PFSK-1 (cell line): ENCODE results near the gene UTP14A.

Experiments used
- FOXP2 ChIP-seq: optimal IDR thresholded peaks from 2 replicates; pipeline ENCODE3; 2011; ENCODE audit warnings: borderline replicate concordance, control low read depth, inconsistent platforms; ENCODE audit not compliant: insufficient read depth; ENCODE audit errors: extremely low read length, extremely low read depth
- POLR2AphosphoS5 ChIP-seq: IDR thresholded peaks from 2 replicates; pipeline ENCODE4 v1.6.1; 2012; ENCODE audit warnings: low read depth, mild to moderate bottlenecking, control low read depth, low read length, moderate library complexity
- REST ChIP-seq, 2 experiments: IDR thresholded peaks; 2 replicates each; pipeline versions ENCODE4 v1.6.1 to v1.8.0; 2011 to 2012; ENCODE audit warnings: low read depth in 2 of 2, low read length in 2 of 2, control low read depth in 1 of 2, inconsistent platforms in 1 of 2, mild to moderate bottlenecking in 1 of 2, moderate library complexity in 1 of 2; ENCODE audit not compliant: insufficient read depth in 1 of 2
- SIN3A ChIP-seq: IDR thresholded peaks from 2 replicates; pipeline ENCODE4 v1.6.1; 2012; ENCODE audit warnings: mild to moderate bottlenecking, low read length, moderate library complexity, borderline replicate concordance; ENCODE audit not compliant: insufficient read depth
- TAF1 ChIP-seq: IDR thresholded peaks from 2 replicates; pipeline ENCODE4 v1.6.1; 2012; ENCODE audit warnings: low read length, control low read depth, borderline replicate concordance; ENCODE audit not compliant: insufficient read depth

Gene UTP14A

GRCh38 chrX:129934461-129934860 is 28.5 kb downstream of the UTP14A start:
- TF ChIP-seq FOXP2 (no peak), POLR2AphosphoS5 (no peak), TAF1 (no peak), SIN3A (no peak), REST (IDR thresholded peaks at IDR 0.05; ENCODE audit: insufficient read depth in 1 of 2, low read depth in 2 of 2, low read length in 2 of 2) (no peak)

- no peak for TF ChIP-seq TAF1
These were observed 29.0 kb downstream of the UTP14A start for GRCh38 chrX:129934952-129935351.

GRCh38 chrX:129938081-129938480 is 32.1 kb downstream of the UTP14A start:
- no peak for TF ChIP-seq SIN3A

GRCh38 chrX:129939986-129940385 is 34.0 kb downstream of the UTP14A start:
- TF ChIP-seq REST (IDR thresholded peaks at IDR 0.05; ENCODE audit: insufficient read depth in 1 of 2, low read depth in 2 of 2, low read length in 2 of 2), result no peak
- TF ChIP-seq SIN3A, result no peak
- TF ChIP-seq FOXP2, result no peak
- TF ChIP-seq POLR2AphosphoS5, result no peak
- TF ChIP-seq TAF1, result no peak

GRCh38 chrX:129940721-129941120 is 34.8 kb downstream of the UTP14A start:
- no peak for TF ChIP-seq TAF1
- no peak for TF ChIP-seq SIN3A
- TF ChIP-seq REST (IDR thresholded peaks at IDR 0.05; ENCODE audit: insufficient read depth in 1 of 2, low read depth in 2 of 2, low read length in 2 of 2), result no peak
- no peak for TF ChIP-seq FOXP2
- TF ChIP-seq POLR2AphosphoS5, result no peak

- TF ChIP-seq SIN3A (no peak), FOXP2 (no peak), REST (IDR thresholded peaks at IDR 0.05; ENCODE audit: insufficient read depth in 1 of 2, low read depth in 2 of 2, low read length in 2 of 2) (no peak), TAF1 (no peak), POLR2AphosphoS5 (no peak)
These were observed 39.2 kb downstream of the UTP14A start for GRCh38 chrX:129945131-129945530.
